Measurements from ENCODE around the gene NLGN1. TPM values are rescaled to one million over a fixed set of nuclear protein-coding genes. Genes with fewer than 3 reads are reported as not detected.

The NLGN1 gene
- total RNA-seq, 1 donor = 6.1 TPM

DNA sequence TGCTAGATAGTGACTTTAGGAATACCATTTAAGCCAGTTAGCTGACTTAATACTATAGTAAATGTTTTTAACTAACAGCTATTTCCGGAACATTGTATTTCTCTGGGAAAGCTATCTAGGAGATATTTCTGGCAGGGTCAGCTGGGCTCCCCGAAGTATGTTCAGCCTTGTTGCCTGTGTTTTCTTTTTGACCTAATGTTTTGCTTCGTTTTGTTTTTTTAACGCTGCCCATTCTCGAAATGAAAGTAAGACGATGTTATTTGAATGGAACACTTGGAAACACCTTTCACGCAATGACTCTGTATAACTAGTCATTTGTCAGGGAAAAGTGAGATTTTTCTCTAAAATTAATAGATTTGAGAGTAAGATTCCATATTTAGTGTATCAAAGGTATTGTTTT lies 758.7 kb downstream of the NLGN1 start:
- H3K4me3 ChIP-seq (ENCODE audit: low read depth, low read length) = peak overlapping the region; percentile 56
- peak; percentile 43 for DNase-seq (ENCODE audit: low read depth)
- TF ChIP-seq, protein P1, sequence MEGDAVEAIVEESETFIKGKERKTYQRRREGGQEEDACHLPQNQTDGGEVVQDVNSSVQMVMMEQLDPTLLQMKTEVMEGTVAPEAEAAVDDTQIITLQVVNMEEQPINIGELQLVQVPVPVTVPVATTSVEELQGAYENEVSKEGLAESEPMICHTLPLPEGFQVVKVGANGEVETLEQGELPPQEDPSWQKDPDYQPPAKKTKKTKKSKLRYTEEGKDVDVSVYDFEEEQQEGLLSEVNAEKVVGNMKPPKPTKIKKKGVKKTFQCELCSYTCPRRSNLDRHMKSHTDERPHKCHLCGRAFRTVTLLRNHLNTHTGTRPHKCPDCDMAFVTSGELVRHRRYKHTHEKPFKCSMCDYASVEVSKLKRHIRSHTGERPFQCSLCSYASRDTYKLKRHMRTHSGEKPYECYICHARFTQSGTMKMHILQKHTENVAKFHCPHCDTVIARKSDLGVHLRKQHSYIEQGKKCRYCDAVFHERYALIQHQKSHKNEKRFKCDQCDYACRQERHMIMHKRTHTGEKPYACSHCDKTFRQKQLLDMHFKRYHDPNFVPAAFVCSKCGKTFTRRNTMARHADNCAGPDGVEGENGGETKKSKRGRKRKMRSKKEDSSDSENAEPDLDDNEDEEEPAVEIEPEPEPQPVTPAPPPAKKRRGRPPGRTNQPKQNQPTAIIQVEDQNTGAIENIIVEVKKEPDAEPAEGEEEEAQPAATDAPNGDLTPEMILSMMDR (IDR thresholded peaks at IDR 0.05; ENCODE audit: insufficient read depth, low read length) = no peak

DNA sequence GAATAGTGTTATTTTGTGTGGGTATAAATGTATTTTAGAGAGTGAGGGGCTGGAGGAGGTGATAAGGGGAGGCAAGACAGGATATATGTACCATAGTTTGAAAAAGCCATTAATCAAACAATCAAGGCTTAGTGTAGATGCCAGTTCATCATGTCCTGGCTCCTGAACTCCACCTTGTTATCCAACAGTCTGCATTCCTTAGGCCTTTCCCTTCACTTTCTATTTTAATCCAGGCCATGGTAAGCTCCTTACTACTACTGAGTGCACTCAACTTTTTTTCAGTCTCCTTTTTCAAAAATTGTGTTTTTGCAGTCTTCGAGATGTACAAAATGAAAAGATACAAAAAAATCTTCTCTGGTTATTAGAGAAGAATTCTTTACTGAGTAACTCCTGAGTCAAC lies 761.1 kb downstream of the NLGN1 start:
- no peak for DNase-seq (ENCODE audit: low read depth)
- no peak overlapping the region for H3K4me3 ChIP-seq (ENCODE audit: low read depth, low read length)
- TF ChIP-seq, protein P1 (IDR thresholded peaks at IDR 0.05; ENCODE audit: insufficient read depth, low read length) = no peak

DNA sequence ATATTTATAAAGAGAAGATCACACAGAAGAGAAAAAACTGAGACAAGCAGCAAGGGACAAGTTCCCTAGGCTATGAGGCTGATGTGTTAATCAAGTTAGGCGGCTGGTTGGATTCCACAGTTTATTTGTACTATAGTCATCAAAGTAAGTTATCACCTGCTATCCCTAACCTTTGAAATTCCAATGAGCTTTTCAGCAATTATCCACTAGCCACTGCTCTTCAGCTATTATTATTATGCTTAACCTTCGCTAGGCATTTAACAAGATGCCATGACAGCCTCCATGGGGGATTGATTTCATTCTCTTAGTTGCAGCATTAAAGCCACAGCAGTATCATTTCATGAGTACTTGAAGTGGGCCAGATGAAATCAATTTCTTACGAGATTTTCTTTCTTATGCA lies 762.1 kb downstream of the NLGN1 start:
- DNase-seq (ENCODE audit: low read depth) = no peak
- no peak overlapping the region for H3K4me3 ChIP-seq (ENCODE audit: low read depth, low read length)
- TF ChIP-seq, protein P1 (IDR thresholded peaks at IDR 0.05; ENCODE audit: insufficient read depth, low read length) = no peak

- no peak overlapping the region for H3K4me3 ChIP-seq (ENCODE audit: low read depth, low read length)
- DNase-seq (ENCODE audit: low read depth) = no peak
- TF ChIP-seq, protein P1 (IDR thresholded peaks at IDR 0.05; ENCODE audit: insufficient read depth, low read length) = no peak
Observed at GRCh38 chr3:174162550-174162949, 765.0 kb downstream of the NLGN1 start.

GRCh38 chr3:174168026-174168425 lies 770.5 kb downstream of the NLGN1 start:
- TF ChIP-seq, protein P1 (IDR thresholded peaks at IDR 0.05; ENCODE audit: insufficient read depth, low read length) = no peak
- H3K4me3 ChIP-seq (ENCODE audit: low read depth, low read length) = no peak overlapping the region
- peak; percentile 9 for DNase-seq (ENCODE audit: low read depth)

- DNase-seq (ENCODE audit: low read depth) = no peak
- TF ChIP-seq, protein P1 (IDR thresholded peaks at IDR 0.05; ENCODE audit: insufficient read depth, low read length) = no peak
- no peak overlapping the region for H3K4me3 ChIP-seq (ENCODE audit: low read depth, low read length)
Observed at GRCh38 chr3:174168538-174169254, 771.2 kb downstream of the NLGN1 start.

DNA sequence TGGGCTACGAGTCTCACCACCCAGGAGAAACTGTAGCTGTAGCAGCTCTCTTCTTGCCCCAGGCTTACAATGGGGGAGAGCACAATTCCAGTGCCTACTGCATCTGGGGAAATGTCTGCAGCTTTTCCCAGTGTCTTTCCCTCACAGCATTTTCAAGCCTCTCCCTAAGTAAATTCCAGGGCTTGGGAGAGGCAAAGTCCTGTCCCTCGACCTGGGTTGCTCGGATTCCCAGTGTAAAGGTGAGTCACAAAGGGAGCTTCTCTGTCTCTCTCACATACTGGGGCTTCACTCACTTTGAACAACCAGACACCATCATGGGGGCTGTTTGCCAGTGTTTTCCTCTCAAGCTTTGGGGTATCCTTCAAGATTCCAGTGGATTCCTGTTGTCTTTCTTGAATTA lies 772.2 kb downstream of the NLGN1 start:
- no peak overlapping the region for H3K4me3 ChIP-seq (ENCODE audit: low read depth, low read length)
- TF ChIP-seq, protein P1 (IDR thresholded peaks at IDR 0.05; ENCODE audit: insufficient read depth, low read length) = no peak
- no peak for DNase-seq (ENCODE audit: low read depth)
